CD4-positive, alpha-beta memory T cell (primary cell): ENCODE data around the gene GRM2. TPM values are rescaled to one million over a fixed set of nuclear protein-coding genes. Genes with fewer than 3 reads are reported as not detected.
"Not testable (repeated sequence)": the region's sequence is repeated elsewhere in the genome, so short reads cannot be mapped to it uniquely, and the experiment has no call there.

ENCODE experiments used
- CTCF ChIA-PET: fragments of 350-600 bp; sonication (Branson Sonifier 250); formaldehyde crosslinking; loops from one replicate; lab custom pipeline; 2021; ENCODE audit warnings: inconsistent platforms; ENCODE audit not compliant: partially characterized antibody; lab: Charles Lee
- POLR2A ChIA-PET: fragments of 350-600 bp; sonication (Branson Sonifier 250); formaldehyde crosslinking; loops from one replicate; lab custom pipeline; 2021; ENCODE audit not compliant: partially characterized antibody; lab: Charles Lee
- DNase-seq, 5 donors: peaks; one replicate each; pipeline versions ENCODE4 v3.0.0 to v3.0.0-alpha.2; 2020 to 2022; ENCODE audit warnings: mixed read lengths in 1 of 5
- H3K27ac ChIP-seq: one replicate; pipeline ENCODE4 v1.7.0; 2013; ENCODE audit warnings: low read depth, low read length
- H3K27me3 ChIP-seq: 2 replicates; pipeline ENCODE4 v1.7.0; 2013; ENCODE audit warnings: mild to moderate bottlenecking, low read length, moderate library complexity; ENCODE audit not compliant: insufficient read depth
- H3K36me3 ChIP-seq: 2 replicates; pipeline ENCODE4 v1.7.0; 2013; ENCODE audit warnings: mild to moderate bottlenecking, low read length, moderate library complexity; ENCODE audit not compliant: insufficient read depth
- H3K4me1 ChIP-seq: 2 replicates; pipeline ENCODE4 v1.7.0; 2013; ENCODE audit warnings: mild to moderate bottlenecking, low read length, moderate library complexity; ENCODE audit not compliant: insufficient read depth
- H3K4me3 ChIP-seq, 2 donors: one replicate each; pipeline ENCODE4 v1.7.0; 2013; ENCODE audit warnings: low read length in 2 of 2, mild to moderate bottlenecking in 1 of 2
- H3K9me3 ChIP-seq, 2 donors: one replicate each; pipeline ENCODE4 v1.7.0; 2013; ENCODE audit warnings: low read length in 2 of 2, control low read depth in 1 of 2; ENCODE audit not compliant: control insufficient read depth in 1 of 2
- H3K27ac Mint-ChIP-seq, 7 donors: one replicate each; pipeline ENCODE4 v1.8.0; 2020 to 2021; ENCODE audit warnings: mixed read lengths in 7 of 7, mild to moderate bottlenecking in 6 of 7, inconsistent platforms in 3 of 7, moderate library complexity in 3 of 7
- H3K27me3 Mint-ChIP-seq, 2 donors: one replicate each; pipeline ENCODE4 v1.8.0; 2020 to 2021; ENCODE audit warnings: mixed read lengths in 2 of 2
- H3K36me3 Mint-ChIP-seq, 2 donors: one replicate each; pipeline ENCODE4 v1.8.0; 2020 to 2021; ENCODE audit warnings: mixed read lengths in 2 of 2, inconsistent platforms in 1 of 2, mild to moderate bottlenecking in 1 of 2
- H3K4me1 Mint-ChIP-seq, 4 donors: one replicate each; pipeline ENCODE4 v1.8.0; 2020 to 2021; ENCODE audit warnings: mixed read lengths in 4 of 4, mild to moderate bottlenecking in 1 of 4
- H3K4me3 Mint-ChIP-seq, 8 donors: one replicate each; pipeline ENCODE4 v1.8.0; 2020 to 2021; ENCODE audit warnings: mixed read lengths in 8 of 8, mild to moderate bottlenecking in 7 of 8, moderate library complexity in 6 of 8, inconsistent platforms in 3 of 8
- H3K9me3 Mint-ChIP-seq, 8 donors: one replicate each; pipeline ENCODE4 v1.8.0; 2020 to 2021; ENCODE audit warnings: mixed read lengths in 8 of 8, mild to moderate bottlenecking in 5 of 8, inconsistent platforms in 3 of 8, moderate library complexity in 1 of 8
- intact Hi-C: fragments of 100-400 bp; cut with micrococcal nuclease; formaldehyde crosslinking; loops from one replicate; pipeline ENCODE4 v1.15.1; 2023
- polyA plus RNA-seq, 2 donors: library from polyadenylated mRNA; unstranded; fragments of 300-500 nt; fragmentation: Illumina TruSeq; gene quantifications; one replicate each; pipeline ENCODE4 v1.2.3, GENCODE V29; 2021
- total RNA-seq, 2 experiments: library from RNA; stranded (reverse); gene quantifications; one replicate each; pipeline ENCODE4 v1.2.3, GENCODE V29; 2021

Gene GRM2
- total and polyA plus RNA-seq, 4 experiments from 2014 or later, result 0.07 to 1.9 (median 1.1) TPM; not detected in 1

GRCh38 chr3:51729042-51729633 lies 22.3 kb downstream of the GRM2 start:
- H3K9me3 ChIP-seq, result no peaks in the 10 kb centered on the region
- POLR2A ChIA-PET, result no interaction called here
- intact Hi-C loops, result no loop called here
- Mint-ChIP-seq H3K9me3 (peaks cover 0 to 4% (median 0%) of the 10 kb centered on the region in 8 donors), H3K27me3 (peaks cover under 1 to 2% of the 10 kb centered on the region in 2 donors), H3K27ac (no peak overlapping the region), H3K4me3 (no peak overlapping the region), H3K36me3 (no peaks in the 10 kb centered on the region), H3K4me1 (peaks cover under 1 to 4% (median 2%) of the 10 kb centered on the region in 4 donors)
- CTCF ChIA-PET, result interaction anchor here (0.9 kb wide), 1 partner anchor 10 kb away, joined by 3 read pairs; no protein-coding TSS in a partner anchor
- no peak for DNase-seq
- H3K27me3 ChIP-seq, result no peaks in the 10 kb centered on the region
- no peaks in the 10 kb centered on the region for H3K4me1 ChIP-seq
- H3K36me3 ChIP-seq, result no peaks in the 10 kb centered on the region
- H3K27ac ChIP-seq, result no peak overlapping the region
- H3K4me3 ChIP-seq, result no peak overlapping the region

- Histone ChIP-seq H3K4me3 (no peak overlapping the region), H3K9me3 (no peaks in the 10 kb centered on the region), H3K27ac (no peak overlapping the region), H3K4me1 (peaks cover 7% of the 10 kb centered on the region), H3K36me3 (no peaks in the 10 kb centered on the region), H3K27me3 (no peaks in the 10 kb centered on the region)
- H3K4me1 Mint-ChIP-seq, result peaks cover 10 to 14% (median 11%) of the 10 kb centered on the region in 4 donors
- CTCF ChIA-PET, result no interaction called here
- peaks cover 13% of the 10 kb centered on the region in 2 donors for H3K27me3 Mint-ChIP-seq
- intact Hi-C loops, result no loop called here
- H3K9me3 Mint-ChIP-seq, result peaks cover 0 to 4% (median 0%) of the 10 kb centered on the region in 8 donors
- H3K4me3 Mint-ChIP-seq, result no peak overlapping the region
- H3K27ac Mint-ChIP-seq, result no peak overlapping the region
- POLR2A ChIA-PET, result no interaction called here
- H3K36me3 Mint-ChIP-seq, result no peaks in the 10 kb centered on the region
- DNase-seq, result no peak
Measured at GRCh38 chr3:51733859-51734571, 27.1 kb downstream of the GRM2 start.

- ChIA-PET POLR2A (no interaction called here), CTCF (interaction anchor here (1.2 kb wide), 1 partner anchor 16 kb away, joined by 3 read pairs; no protein-coding TSS in a partner anchor)
- H3K4me1 Mint-ChIP-seq, result peaks cover 10 to 14% (median 11%) of the 10 kb centered on the region in 4 donors
- Histone ChIP-seq H3K27ac (no peak overlapping the region), H3K4me1 (peaks cover 7% of the 10 kb centered on the region), H3K4me3 (no peak overlapping the region), H3K36me3 (no peaks in the 10 kb centered on the region), H3K27me3 (no peaks in the 10 kb centered on the region), H3K9me3 (no peaks in the 10 kb centered on the region)
- H3K9me3 Mint-ChIP-seq, result peaks cover 0 to 4% (median 0%) of the 10 kb centered on the region in 8 donors
- no peaks in the 10 kb centered on the region for H3K36me3 Mint-ChIP-seq
- intact Hi-C loops, result no loop called here
- no peak overlapping the region for H3K27ac Mint-ChIP-seq
- DNase-seq, result no peak
- peak overlapping the region in 2 of 8 donors; percentile 32 to 35 for H3K4me3 Mint-ChIP-seq
- H3K27me3 Mint-ChIP-seq, result peaks cover 13 to 14% of the 10 kb centered on the region in 2 donors
Measured at GRCh38 chr3:51734572-51734907, 27.7 kb downstream of the GRM2 start.

GRCh38 chr3:51735039-51735438 lies 28.2 kb downstream of the GRM2 start:
- Histone ChIP-seq H3K36me3 (no peaks in the 10 kb centered on the region), H3K27ac (no peak overlapping the region), H3K4me1 (peaks cover 7% of the 10 kb centered on the region), H3K4me3 (no peak overlapping the region), H3K27me3 (no peaks in the 10 kb centered on the region), H3K9me3 (no peaks in the 10 kb centered on the region)
- Mint-ChIP-seq H3K27ac (no peak overlapping the region), H3K4me1 (peaks cover 10 to 14% (median 11%) of the 10 kb centered on the region in 4 donors), H3K9me3 (peaks cover 0 to 4% (median 0%) of the 10 kb centered on the region in 8 donors), H3K36me3 (no peaks in the 10 kb centered on the region), H3K27me3 (peaks cover 13 to 17% of the 10 kb centered on the region in 2 donors), H3K4me3 (peak overlapping the region in 1 of 8 donors; percentile 34)
- ChIA-PET CTCF (interaction anchor here (1.2 kb wide), 1 partner anchor 16 kb away, joined by 3 read pairs; no protein-coding TSS in a partner anchor), POLR2A (no interaction called here)
- DNase-seq, result no peak
- intact Hi-C loops, result no loop called here

GRCh38 chr3:51735950-51736349 lies 29.1 kb downstream of the GRM2 start:
- no peaks in the 10 kb centered on the region for H3K27me3 ChIP-seq
- Mint-ChIP-seq H3K9me3 (peaks cover 0 to 4% (median 0%) of the 10 kb centered on the region in 8 donors), H3K4me1 (peaks cover 10 to 14% (median 11%) of the 10 kb centered on the region in 4 donors), H3K27ac (no peak overlapping the region), H3K36me3 (no peaks in the 10 kb centered on the region), H3K27me3 (peaks cover 13 to 17% of the 10 kb centered on the region in 2 donors), H3K4me3 (no peak overlapping the region)
- no peak overlapping the region for H3K27ac ChIP-seq
- DNase-seq, result no peak
- intact Hi-C loops, result no loop called here
- no peaks in the 10 kb centered on the region for H3K9me3 ChIP-seq
- peaks cover 7% of the 10 kb centered on the region for H3K4me1 ChIP-seq
- H3K36me3 ChIP-seq, result no peaks in the 10 kb centered on the region
- ChIA-PET POLR2A (no interaction called here), CTCF (no interaction called here)
- no peak overlapping the region for H3K4me3 ChIP-seq

- POLR2A ChIA-PET, result no interaction called here
- Histone ChIP-seq H3K27ac (no peak overlapping the region), H3K4me1 (peaks cover 7% of the 10 kb centered on the region), H3K27me3 (no peaks in the 10 kb centered on the region), H3K4me3 (no peak overlapping the region), H3K9me3 (no peaks in the 10 kb centered on the region), H3K36me3 (no peaks in the 10 kb centered on the region)
- H3K4me1 Mint-ChIP-seq, result peaks cover 9 to 10% (median 9%) of the 10 kb centered on the region in 4 donors
- CTCF ChIA-PET, result no interaction called here
- H3K9me3 Mint-ChIP-seq, result peaks cover 0 to under 1% (median 0%) of the 10 kb centered on the region in 8 donors
- no peak overlapping the region for H3K27ac Mint-ChIP-seq
- H3K36me3 Mint-ChIP-seq, result no peaks in the 10 kb centered on the region
- intact Hi-C loops, result no loop called here
- H3K4me3 Mint-ChIP-seq, result no peak overlapping the region
- H3K27me3 Mint-ChIP-seq, result peaks cover 12 to 15% of the 10 kb centered on the region in 2 donors
- DNase-seq, result no peak
Measured at GRCh38 chr3:51739110-51739509, 32.2 kb downstream of the GRM2 start.

GRCh38 chr3:51742320-51742719 lies 35.5 kb downstream of the GRM2 start:
- H3K4me1 ChIP-seq, H3K36me3 Mint-ChIP-seq, H3K27me3 ChIP-seq, H3K27ac Mint-ChIP-seq, H3K9me3 ChIP-seq, H3K27ac ChIP-seq, POLR2A ChIA-PET, H3K4me3 ChIP-seq, intact Hi-C loops, H3K36me3 ChIP-seq, H3K4me3 Mint-ChIP-seq, CTCF ChIA-PET, H3K4me1 Mint-ChIP-seq, H3K9me3 Mint-ChIP-seq, DNase-seq: not testable (repeated sequence)
- peaks cover 8 to 14% of the 10 kb centered on the region in 2 donors for H3K27me3 Mint-ChIP-seq
